Measurements from ENCODE around the gene RFX5. TPM values are rescaled to one million over a fixed set of nuclear protein-coding genes. Genes with fewer than 3 reads are reported as not detected.

Gene RFX5
- total RNA-seq, 1 experiment from 2014 or later = 72.7 TPM

GRCh38 chr1:151342569-151342968 is 4.5 kb downstream of the RFX5 start:
- Histone ChIP-seq H3K79me2 (ENCODE audit: insufficient read depth, low read length) (peaks cover 1% of the 10 kb centered on the region; the same call in 1 of the 2 replicates), H2BK120ac (ENCODE audit: low read depth, low read length, poor library complexity, severe bottlenecking) (no peak overlapping the region), H2AK5ac (ENCODE audit: insufficient read length, low read length) (no peak overlapping the region), H3K4ac (ENCODE audit: low read depth, low read length) (no peak overlapping the region), H2BK20ac (ENCODE audit: low read depth, low read length, poor library complexity, severe bottlenecking) (no peak overlapping the region), H4K5ac (ENCODE audit: insufficient read length, low read depth, low read length) (no peak overlapping the region), H2BK12ac (ENCODE audit: insufficient read length, low read depth, low read length) (no peak overlapping the region), H3K4me2 (ENCODE audit: insufficient read depth, insufficient read length, low read length) (no peak overlapping the region), H4K20me1 (ENCODE audit: control insufficient read depth, insufficient read depth, insufficient read length) (peaks cover 2% of the 10 kb centered on the region), H3K79me1 (ENCODE audit: insufficient read depth, low read depth, low read length, poor library complexity, severe bottlenecking) (peaks cover 9% of the 10 kb centered on the region), H3K27ac (ENCODE audit: insufficient read length, low read depth, low read length) (no peak overlapping the region), H3K27me3 (ENCODE audit: insufficient read depth, low read length) (no peaks in the 10 kb centered on the region), H3K9ac (ENCODE audit: extremely low read depth, insufficient read length, low read length) (no peak overlapping the region), H2AFZ (ENCODE audit: low read length) (no peak overlapping the region), H4K8ac (replicated peaks; ENCODE audit: insufficient read length, low read depth, low read length) (no peak overlapping the region), H3K14ac (ENCODE audit: insufficient read depth, low read length) (no peak overlapping the region), H2BK5ac (ENCODE audit: insufficient read length, low read length) (no peak overlapping the region), H3K23ac (ENCODE audit: insufficient read length, low read depth, low read length) (no peak overlapping the region), H4K91ac (ENCODE audit: insufficient read length, low read depth, low read length) (no peak overlapping the region), H3T11ph (ENCODE audit: low read length) (no peak overlapping the region), H3K18ac (ENCODE audit: insufficient read length, low read depth, low read length) (no peak overlapping the region), H3K23me2 (ENCODE audit: insufficient read length, low read depth, low read length, poor library complexity, severe bottlenecking) (peaks cover 9% of the 10 kb centered on the region), H3K56ac (ENCODE audit: insufficient read length, low read depth, low read length) (no peak overlapping the region), H2BK15ac (ENCODE audit: low read depth, low read length) (no peak overlapping the region), H3K9me3 (ENCODE audit: control insufficient read depth, low read depth, low read length) (no peaks in the 10 kb centered on the region), H3K4me1 (ENCODE audit: insufficient read depth, low read length) (no peaks in the 10 kb centered on the region)
- Mint-ChIP-seq H3K36me3 (ENCODE audit: insufficient read depth in 1 of 3, low read depth in 3 of 3) (peaks cover 28 to 46% (median 42%) of the 10 kb centered on the region in 3 experiments), H3K9me3 (no peaks in the 10 kb centered on the region), H3K4me3 (no peak overlapping the region), H3K27ac (peak overlapping the region in 2 of 3 experiments; percentile 39 to 64; a peak in 2 of 7 replicates), H3K4me1 (peaks cover 14 to 19% of the 10 kb centered on the region in 2 experiments), H3K27me3 (ENCODE audit: low read depth) (no peaks in the 10 kb centered on the region)
- DNase-seq = no peak
- TF ChIP-seq CTCF (conservative IDR thresholded peaks at IDR 0.05) = no peak
- WGBS (ENCODE audit: extremely low coverage, insufficient read length, low lambda C conversion rate) = no CpG with 5 or more reads among the region's 6 CpGs

Measured in H9 (cell line).